Measurements from ENCODE around the gene ALDH4A1. TPM values are rescaled to one million over a fixed set of nuclear protein-coding genes. Genes with fewer than 3 reads are reported as not detected.

ALDH4A1 gene
- total RNA-seq, 3 donors from 2014 or later, result 2.7 to 7.7 (median 5.6) TPM

- H3K4me1 ChIP-seq (ENCODE audit: low read depth), result no peaks in the 10 kb centered on the region
- H3K4me3 ChIP-seq, result no peak overlapping the region
- ATAC-seq (peak; percentile 78), DNase-seq (peak in 2 of 3 donors; percentile 80 to 84)
- intact Hi-C loops (cut with DNase I, micrococcal nuclease), result no loop called here
- H3K9me3 ChIP-seq, result no peaks in the 10 kb centered on the region
- peak; percentile 82 for TF ChIP-seq CTCF (IDR thresholded peaks at IDR 0.05)
- H3K36me3 ChIP-seq (ENCODE audit: low read depth), result no peaks in the 10 kb centered on the region
These were observed 18.5 kb downstream of the ALDH4A1 start for GRCh38 chr1:18883636-18884418.

- Histone ChIP-seq H3K36me3 (ENCODE audit: low read depth) (no peaks in the 10 kb centered on the region), H3K4me1 (ENCODE audit: low read depth) (no peaks in the 10 kb centered on the region), H3K4me3 (no peak overlapping the region), H3K9me3 (no peaks in the 10 kb centered on the region)
- ATAC-seq (no peak), DNase-seq (no peak)
- intact Hi-C loops (cut with DNase I, micrococcal nuclease), result no loop called here
- TF ChIP-seq CTCF (IDR thresholded peaks at IDR 0.05), result no peak
These were observed 19.3 kb downstream of the ALDH4A1 start for GRCh38 chr1:18883079-18883478.

- Histone ChIP-seq H3K4me1 (ENCODE audit: low read depth) (no peaks in the 10 kb centered on the region), H3K9me3 (no peaks in the 10 kb centered on the region), H3K36me3 (ENCODE audit: low read depth) (no peaks in the 10 kb centered on the region), H3K4me3 (no peak overlapping the region)
- DNase-seq, result no peak
- intact Hi-C loops (cut with DNase I, micrococcal nuclease), result no loop called here
- ATAC-seq, result no peak
- no peak for TF ChIP-seq CTCF (IDR thresholded peaks at IDR 0.05)
These were observed 19.9 kb downstream of the ALDH4A1 start for GRCh38 chr1:18882486-18882885.

- intact Hi-C loops (cut with DNase I, micrococcal nuclease), result no loop called here
- no peaks in the 10 kb centered on the region for H3K9me3 ChIP-seq
- ATAC-seq (no peak), DNase-seq (no peak)
- no peaks in the 10 kb centered on the region for H3K4me1 ChIP-seq (ENCODE audit: low read depth)
- H3K4me3 ChIP-seq, result no peak overlapping the region
- TF ChIP-seq CTCF (IDR thresholded peaks at IDR 0.05), result no peak
- no peaks in the 10 kb centered on the region for H3K36me3 ChIP-seq (ENCODE audit: low read depth)
These were observed 20.5 kb downstream of the ALDH4A1 start for GRCh38 chr1:18881642-18882431.

GRCh38 chr1:18881164-18881563 lies 21.2 kb downstream of the ALDH4A1 start:
- intact Hi-C loops (cut with DNase I, micrococcal nuclease), result no loop called here
- H3K4me3 ChIP-seq, result no peak overlapping the region
- no peak for DNase-seq
- H3K36me3 ChIP-seq (ENCODE audit: low read depth), result no peaks in the 10 kb centered on the region
- no peak for ATAC-seq
- no peak for TF ChIP-seq CTCF (IDR thresholded peaks at IDR 0.05)
- no peaks in the 10 kb centered on the region for H3K4me1 ChIP-seq (ENCODE audit: low read depth)
- no peaks in the 10 kb centered on the region for H3K9me3 ChIP-seq
